Stimulated activated CD4-positive, alpha-beta T cell treated with anti-CD3 and anti-CD28 coated beads, Interleukin-2, amount 100 ng/mL, for 24 hours (primary cell): Measurements from ENCODE around the gene YAP1.
"Not testable (repeated sequence)": the region's sequence is repeated elsewhere in the genome, so short reads cannot be mapped to it uniquely, and the experiment has no call there.

Experiments
- DNase-seq, 2 donors: peaks; one replicate each; pipeline ENCODE4 v3.0.0-alpha.2; 2020

YAP1 gene

DNA sequence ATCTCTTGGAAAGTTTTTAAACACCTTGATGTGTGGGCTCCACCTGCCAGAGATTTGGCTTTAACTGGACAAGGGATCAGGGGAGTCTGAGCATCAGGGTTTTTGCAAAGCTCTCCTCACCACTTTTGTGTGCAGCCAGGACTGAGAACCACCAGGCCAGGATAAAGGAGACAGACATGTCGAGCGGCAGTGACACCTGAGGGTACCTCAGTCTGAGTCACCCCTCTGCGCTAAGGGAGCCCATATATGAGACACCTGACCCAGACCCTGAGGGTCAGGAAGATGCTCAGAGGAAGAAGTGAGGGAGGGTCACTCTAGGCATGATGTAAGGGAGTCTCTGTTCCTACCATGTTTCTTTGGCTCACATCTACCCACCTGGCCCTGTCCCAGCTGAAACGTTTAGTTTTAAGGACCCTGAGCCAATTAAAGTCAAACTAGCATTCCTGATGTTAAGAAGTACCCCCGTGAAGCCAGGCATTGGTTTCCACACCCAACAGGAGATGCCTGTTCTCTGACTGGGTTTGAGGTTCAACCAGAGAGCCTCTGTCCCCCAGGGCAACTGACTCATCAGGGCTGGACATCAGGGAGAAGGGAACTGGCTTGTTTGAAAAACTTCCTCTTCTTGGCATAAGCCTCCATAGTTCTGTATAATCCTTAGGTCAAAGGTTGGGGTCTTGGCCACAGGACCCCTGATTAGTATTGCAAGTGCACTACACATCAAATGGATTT is 134.6 kb downstream of the YAP1 start:
- DNase-seq, result no peak

DNA sequence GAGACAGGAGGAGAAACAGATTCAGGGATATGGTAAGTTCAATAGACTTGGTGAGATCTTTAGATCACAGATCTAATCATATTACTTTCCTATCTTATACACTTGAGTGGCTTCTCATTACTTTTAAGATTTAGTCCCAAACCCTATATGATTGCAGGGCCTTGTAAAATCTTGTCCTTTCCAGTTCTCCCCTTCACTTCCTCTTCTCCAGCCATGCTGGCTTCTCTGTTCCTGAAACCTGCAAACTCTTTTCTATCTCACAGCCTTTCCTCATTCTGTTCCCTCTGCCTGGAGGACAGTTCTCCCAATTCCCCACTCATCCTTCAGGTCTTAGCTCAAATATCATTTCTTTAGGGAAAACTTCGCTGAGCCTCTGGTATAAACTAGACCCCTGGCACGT is 141.2 kb downstream of the YAP1 start:
- no peak for DNase-seq

- DNase-seq, result no peak
Observed at GRCh38 chr11:102252339-102252891, 142.2 kb downstream of the YAP1 start.

DNA sequence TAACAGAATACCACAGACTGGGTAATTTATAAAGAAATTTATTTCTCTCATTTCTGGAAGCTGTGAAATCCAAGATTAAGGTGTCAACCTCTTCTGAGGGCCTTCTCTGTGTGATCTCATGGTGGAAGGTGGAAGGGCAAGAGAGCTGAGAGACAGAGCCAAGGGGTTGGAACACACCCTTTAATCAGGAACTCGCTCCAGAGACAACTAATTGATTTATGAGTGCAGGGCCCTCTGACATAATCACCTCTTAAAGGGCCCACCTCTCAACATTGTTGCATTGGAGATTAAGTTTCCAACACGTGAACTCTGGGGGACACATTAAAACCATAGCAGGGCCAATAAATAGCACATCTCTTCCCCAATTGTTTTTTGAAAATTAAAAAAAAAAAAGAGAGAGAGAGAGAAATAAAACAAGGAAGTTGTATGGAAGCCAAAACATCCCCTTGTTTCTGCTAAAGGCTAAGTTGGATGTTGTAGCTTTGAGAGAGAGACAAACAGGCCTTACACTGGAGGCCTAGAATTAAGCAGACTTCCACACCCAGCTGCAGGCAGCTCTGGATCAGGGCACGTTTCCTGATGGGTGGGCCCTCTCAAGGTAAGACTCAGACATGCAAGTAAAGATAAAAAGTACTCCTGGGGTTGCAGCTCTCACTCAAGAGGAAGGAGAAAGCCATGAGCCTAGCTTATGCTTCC is 142.9 kb downstream of the YAP1 start:
- no peak for DNase-seq

- no peak for DNase-seq
Observed at GRCh38 chr11:102254047-102254446, 143.8 kb downstream of the YAP1 start.

DNA sequence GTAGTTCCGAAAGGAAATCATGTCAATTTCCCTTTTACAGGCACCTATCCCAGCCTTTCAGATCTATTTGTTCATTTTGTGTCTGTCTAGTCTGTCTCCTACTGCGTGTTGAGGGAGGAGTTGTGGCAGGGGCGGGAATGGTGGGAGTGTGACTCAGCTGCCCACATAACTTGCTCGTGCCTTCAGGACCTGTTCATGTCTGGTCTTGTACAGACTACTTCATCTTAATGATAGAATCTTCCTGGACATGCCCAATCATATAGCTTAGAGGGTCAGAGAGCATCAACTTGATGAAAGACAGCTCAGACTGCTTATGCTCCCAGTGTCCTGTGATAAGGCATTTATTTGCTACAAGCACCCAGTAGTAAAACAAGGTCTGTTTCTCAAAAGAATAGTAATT is 146.0 kb downstream of the YAP1 start:
- no peak for DNase-seq

DNA sequence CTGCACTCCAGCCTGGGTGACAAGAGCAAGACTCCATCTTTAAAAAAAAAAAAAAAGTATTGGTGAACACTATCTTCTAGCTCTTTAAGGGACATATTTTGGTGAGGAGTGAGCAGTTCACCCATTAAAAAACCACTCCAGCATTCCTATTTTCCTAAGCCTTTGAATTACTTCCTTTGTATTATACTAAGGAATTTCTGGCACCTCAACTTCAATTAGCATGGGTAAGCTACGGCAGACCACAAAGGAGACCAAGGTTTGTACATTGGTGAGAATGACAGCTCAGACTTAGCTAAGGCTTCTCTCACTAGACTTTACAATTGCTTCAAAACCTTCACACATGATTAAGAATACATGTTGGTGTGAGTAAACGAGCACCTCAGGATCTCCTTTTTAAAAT is 150.0 kb downstream of the YAP1 start:
- DNase-seq, result no peak

- no peak for DNase-seq
Observed at GRCh38 chr11:102263379-102264003, 153.2 kb downstream of the YAP1 start.

GRCh38 chr11:102264704-102265103 is 154.5 kb downstream of the YAP1 start:
- not testable (repeated sequence) for DNase-seq

GRCh38 chr11:102266099-102266498 is 155.9 kb downstream of the YAP1 start:
- no peak for DNase-seq

DNA sequence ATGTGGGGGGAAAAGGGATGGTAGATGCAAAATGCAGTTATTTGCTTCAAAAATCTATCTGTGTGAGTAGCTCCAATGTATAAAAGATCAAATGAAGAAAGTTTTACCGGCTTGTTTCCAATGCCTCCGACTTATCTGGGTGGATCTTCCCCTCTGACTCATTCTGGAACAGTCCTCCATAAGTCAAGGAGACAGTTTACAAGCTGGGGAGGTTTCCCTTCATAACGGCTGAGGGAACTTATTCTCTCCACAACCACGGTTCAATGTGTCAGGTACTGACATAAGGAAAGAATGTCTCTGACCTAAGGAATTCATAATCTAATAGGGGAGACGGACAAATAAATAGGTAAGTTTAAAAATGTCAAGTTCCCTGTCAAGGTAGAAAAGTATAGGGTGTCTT is 157.4 kb downstream of the YAP1 start:
- DNase-seq, result no peak

- DNase-seq, result peak; percentile 73 to 80
Observed at GRCh38 chr11:102268083-102268984, 158.1 kb downstream of the YAP1 start.

DNA sequence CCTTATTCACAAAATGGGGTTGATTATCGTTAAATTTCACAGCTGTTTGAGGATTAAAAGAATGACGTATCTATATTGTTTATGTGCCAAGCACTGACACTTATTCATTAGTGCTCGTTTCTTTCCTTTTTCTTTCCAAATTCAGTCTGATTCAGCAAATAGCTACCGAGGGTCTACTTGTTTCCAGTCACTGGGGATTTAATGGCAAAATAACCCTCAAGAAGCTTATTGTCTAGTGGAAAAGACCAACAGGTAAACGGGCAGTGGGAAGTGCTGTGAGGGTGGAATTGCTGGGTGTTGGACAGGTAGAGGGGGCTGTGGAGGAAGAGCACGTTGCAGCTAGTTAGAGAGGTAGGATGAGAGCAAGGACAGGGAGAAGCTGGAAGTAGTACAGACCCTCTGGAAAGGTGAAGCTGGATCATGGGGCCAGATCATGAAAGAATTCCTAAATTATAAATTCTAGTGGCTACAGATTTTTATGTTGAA is 158.8 kb downstream of the YAP1 start:
- DNase-seq, result no peak

- DNase-seq, result no peak
Observed at GRCh38 chr11:102269927-102270326, 159.7 kb downstream of the YAP1 start.

DNA sequence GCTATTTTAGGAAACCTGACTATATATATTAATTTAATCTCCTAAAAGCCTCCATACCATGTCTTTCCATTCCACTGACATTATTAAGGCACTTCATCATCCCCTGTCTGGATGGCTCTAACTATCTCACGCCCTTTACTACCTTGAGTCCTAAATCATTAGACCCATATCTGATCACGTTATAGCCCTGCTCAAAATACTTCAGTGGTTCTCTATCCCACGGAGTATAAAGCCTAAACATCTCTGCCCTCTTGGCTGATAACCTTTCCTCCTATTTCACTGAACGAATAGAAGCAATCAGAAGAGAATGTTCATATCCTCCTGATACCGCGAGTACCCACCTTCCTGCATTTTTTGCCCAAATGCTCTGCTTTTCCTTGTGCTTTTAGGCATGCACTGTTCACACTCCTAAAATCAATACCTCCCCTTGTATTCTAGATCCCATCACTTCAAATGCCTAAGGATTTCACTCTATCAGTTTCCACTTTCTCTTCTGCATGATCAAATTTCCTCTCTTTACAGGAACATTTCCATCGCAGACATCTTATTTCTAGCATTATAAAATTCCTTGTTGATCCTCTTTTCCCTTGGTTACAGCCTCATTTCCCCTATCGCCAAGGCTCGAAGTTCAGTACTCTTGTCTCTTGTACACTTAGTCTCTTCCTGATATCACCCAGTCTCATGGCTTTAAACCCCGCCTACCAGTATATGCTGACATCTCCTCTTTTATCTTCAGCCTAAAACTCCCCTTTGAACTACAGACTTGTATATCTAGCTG is 162.0 kb downstream of the YAP1 start:
- no peak for DNase-seq

- DNase-seq, result no peak
Observed at GRCh38 chr11:102274628-102275027, 164.4 kb downstream of the YAP1 start.

GRCh38 chr11:102276362-102276761 is 166.1 kb downstream of the YAP1 start:
- DNase-seq, result no peak

DNA sequence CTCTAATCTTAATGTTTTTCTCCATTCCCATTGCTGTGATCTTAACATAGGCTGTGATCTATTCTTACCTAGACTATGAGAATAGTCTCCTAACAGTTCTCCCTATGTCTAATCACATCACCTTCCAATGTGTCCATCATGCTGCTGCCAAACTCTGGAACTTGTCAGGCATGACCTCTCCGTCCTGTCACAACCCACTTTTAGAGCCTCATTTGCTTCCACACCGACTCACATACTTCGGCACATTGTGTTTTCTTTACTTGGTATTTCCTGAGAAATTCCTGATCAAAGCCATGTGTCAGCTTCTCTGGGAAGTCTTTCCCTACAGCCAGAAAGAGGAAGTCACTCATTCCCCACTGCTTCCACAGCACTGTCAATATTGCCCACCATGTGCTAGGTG is 166.5 kb downstream of the YAP1 start:
- no peak for DNase-seq

DNA sequence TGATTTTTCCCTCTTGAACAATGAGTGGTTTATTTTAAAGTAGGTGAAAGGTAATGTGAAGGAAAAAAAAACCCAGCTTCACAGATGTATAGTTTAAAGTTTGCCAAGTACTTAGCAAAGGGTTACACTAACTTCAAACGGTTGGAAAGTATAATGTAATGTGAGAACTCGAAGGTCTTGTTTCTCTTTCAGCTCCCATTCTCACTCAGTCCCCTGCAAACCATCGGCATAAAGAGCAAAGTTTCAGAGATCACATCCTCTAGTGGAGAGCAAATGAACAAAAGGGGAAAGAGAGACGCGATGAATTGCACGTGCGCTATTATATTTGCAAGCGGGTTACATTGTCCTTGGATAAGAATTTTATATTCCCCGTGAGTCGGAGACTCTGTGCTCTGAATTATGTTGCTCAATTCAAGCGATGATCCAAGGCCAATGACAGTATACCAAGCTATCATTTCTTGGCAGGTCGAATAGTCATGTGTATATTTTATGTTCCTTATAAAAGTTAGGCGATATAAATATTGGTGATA is 169.5 kb downstream of the YAP1 start:
- DNase-seq, result no peak

GRCh38 chr11:102280245-102280833 is 170.1 kb downstream of the YAP1 start:
- DNase-seq, result no peak
